Islet precursor cell (in vitro differentiated cells): Measurements from ENCODE around the gene HPCA.

ENCODE experiments used
- DNase-seq: peaks from one replicate; pipeline ENCODE4 v3.0.0-alpha.2; 2018

HPCA gene

GRCh38 chr1:32886004-32886827, at the start of gene HPCA:
TSS of gene HPCA (plus strand) at chr1:32886491. CDS start at chr1:32888899, 2,408 bp downstream.
- peak; percentile 90 for DNase-seq

- no peak for DNase-seq
Measured at GRCh38 chr1:32848354-32849063, 37.8 kb upstream of the HPCA start.

DNA sequence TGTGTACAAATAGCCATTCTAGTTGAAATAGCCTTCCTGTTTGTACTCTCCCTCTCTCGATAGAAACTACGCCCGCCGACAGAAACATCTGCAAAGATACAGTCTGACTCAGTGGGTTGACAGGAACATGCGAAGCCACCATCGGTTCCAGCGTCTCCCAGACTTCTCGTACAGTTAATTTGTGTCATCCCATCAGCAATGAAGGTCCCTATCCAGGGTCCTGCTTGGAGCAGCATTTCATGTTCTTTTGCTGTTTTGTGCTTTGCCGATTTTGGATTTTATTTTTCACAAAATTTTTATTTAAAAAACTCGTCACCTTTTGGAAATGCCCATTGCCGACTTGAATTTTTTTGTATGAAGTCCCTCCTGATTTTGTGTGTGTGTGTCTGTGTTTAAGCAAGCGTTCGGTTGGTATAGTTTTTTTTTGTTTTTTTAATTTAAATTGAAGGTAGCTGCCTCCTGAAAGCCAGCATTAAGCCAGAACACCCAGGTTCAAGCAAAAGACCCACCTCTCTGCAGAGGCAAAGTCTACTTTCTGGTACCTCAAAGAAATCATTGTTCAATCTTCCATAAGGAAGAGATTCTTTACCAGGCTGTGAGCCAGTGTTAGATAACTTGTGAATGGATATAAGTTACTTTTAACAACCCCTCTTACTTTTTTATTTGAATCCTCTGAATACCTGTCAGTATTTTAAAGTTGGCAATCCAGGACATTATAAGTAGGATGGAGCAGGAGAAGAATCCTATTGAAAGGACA, 30.3 kb upstream of the HPCA start:
- no peak for DNase-seq

DNA sequence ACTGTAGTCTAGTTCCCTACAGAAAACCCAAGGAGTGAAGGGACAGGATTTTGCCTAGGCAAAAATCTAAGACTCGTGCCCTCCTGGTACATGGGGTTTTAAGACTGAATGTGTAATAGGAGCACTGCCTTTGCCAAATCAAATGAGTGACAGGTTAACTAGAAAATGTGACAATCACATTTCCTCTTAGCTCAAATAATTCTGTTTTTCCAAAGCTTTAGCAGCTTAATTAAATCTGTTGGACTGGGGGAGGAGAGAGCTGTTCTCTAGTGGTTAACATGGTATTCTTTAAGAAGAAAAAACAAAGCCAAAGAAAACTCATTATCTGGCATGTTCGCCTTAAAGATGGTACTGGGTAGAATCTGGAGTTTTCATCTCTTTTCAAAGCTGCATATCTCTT, 28.2 kb upstream of the HPCA start:
- DNase-seq, result no peak

DNA sequence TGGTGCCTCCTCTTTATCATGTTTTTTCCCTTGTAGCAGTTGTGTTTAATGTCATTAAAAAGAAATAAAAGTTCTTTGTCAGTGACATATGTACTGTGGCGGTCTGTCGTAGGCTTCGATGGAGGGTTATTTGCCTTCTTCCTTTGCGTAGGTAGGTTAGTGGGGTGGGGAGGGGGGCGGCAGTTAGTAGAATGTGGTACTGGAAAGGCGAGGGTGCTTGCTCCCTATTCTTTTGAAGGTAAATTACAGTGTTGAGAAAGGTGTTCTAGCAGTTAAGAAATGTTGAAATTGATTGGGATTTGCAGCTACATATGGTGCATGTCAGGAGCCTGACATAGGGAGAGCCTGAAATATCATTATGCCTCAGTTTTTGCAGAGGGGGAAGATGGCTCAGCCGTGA, 27.5 kb upstream of the HPCA start:
- DNase-seq, result no peak

DNA sequence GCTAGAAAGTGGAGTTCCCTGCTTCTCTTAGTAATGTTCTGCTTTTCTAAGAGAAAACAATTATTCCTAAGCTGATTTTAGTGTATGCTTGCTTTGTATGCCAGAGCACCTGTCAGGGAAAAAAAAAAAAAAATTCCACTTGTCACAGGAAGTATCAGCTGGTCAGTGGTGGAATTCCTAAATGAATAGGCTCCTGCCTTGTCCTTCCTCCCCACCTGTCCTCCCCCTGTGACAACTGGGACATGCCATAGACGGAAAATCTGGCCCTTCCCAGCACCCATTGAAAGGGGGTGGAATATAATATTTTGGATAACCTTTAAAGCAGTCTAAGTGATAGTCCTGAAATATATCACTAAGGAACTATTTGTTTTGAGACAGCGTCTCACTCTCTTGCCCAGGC, 26.4 kb upstream of the HPCA start:
- DNase-seq, result no peak

GRCh38 chr1:32860566-32860965, 25.7 kb upstream of the HPCA start:
- DNase-seq, result no peak

GRCh38 chr1:32861904-32862695, 24.2 kb upstream of the HPCA start:
- no peak for DNase-seq

DNA sequence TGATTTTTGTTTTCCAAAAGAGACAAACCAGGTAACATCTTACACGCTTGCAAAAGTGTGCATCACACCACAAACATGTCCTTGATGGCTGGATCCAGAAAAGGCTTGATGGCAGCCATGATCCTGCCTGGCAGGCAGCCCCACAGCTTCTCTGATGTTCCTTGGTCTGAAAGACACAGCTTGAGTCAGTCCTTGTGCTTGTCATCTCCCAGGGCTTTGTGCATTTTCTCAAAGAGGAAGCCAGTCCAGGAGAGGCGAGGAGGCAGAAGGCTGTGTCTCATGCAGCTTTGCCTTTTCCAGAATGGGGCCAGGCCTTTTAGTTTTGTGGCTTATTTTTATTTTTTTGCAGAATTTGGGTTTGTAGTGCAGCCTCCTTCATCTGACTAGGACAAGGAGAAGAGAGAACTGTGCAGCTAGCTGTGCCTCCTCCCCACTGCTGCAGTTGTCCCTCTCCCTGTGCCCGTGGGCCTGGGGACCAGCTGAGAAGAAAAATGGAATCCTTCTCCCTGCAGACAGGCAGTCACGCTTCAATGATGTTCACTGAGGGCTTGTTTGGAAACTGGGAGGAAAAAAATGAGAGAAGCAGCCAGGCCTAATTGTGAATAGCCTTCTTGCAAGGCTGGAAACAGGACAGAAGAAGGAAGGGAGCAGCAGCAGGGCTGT, 22.9 kb upstream of the HPCA start:
- DNase-seq, result no peak

GRCh38 chr1:32863881-32864245, 22.4 kb upstream of the HPCA start:
- no peak for DNase-seq

- DNase-seq, result no peak
Measured at GRCh38 chr1:32864375-32865019, 21.8 kb upstream of the HPCA start.

GRCh38 chr1:32865639-32866405, 20.5 kb upstream of the HPCA start:
- no peak for DNase-seq

DNA sequence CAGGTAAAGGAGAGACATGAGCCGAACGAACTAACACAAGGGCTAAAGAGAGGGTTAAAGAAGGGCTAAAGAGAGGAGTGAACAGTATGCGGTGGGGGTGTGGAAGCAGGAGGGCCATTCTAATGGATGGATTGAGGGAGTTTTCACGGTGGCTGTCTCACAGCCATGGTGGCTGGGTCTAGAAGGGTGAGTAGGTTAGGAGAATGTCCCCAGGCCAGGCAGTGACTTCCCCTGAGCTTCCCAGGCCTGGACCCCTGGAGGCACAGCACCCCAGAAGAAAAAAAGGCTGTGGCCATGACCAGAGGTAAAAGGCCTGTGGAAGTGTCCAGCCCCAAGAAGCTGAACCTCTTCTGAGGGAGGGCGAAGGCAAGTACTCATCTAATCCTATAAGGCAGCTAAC, 19.1 kb upstream of the HPCA start:
- DNase-seq, result no peak

- DNase-seq, result no peak
Measured at GRCh38 chr1:32867671-32868070, 18.6 kb upstream of the HPCA start.

DNA sequence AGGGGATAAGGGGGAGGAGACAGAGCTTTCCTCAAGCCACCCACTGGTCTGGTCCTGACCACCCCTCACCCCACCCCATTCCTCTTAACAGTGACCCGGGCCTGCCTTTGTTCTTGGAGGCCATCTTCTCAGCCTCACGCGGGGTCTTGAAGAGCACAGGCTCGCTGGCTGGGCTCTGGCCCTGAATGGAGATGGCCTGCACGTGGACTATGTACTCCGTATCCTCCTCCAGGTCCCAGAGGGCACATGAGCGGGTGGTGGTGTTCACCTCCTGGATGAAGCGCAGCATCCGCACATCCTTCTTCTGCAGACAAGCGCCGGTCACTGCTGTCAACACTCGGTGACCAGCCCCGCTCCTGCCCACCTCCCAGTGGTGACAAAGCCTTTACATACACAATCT, 18.2 kb upstream of the HPCA start:
- no peak for DNase-seq

DNA sequence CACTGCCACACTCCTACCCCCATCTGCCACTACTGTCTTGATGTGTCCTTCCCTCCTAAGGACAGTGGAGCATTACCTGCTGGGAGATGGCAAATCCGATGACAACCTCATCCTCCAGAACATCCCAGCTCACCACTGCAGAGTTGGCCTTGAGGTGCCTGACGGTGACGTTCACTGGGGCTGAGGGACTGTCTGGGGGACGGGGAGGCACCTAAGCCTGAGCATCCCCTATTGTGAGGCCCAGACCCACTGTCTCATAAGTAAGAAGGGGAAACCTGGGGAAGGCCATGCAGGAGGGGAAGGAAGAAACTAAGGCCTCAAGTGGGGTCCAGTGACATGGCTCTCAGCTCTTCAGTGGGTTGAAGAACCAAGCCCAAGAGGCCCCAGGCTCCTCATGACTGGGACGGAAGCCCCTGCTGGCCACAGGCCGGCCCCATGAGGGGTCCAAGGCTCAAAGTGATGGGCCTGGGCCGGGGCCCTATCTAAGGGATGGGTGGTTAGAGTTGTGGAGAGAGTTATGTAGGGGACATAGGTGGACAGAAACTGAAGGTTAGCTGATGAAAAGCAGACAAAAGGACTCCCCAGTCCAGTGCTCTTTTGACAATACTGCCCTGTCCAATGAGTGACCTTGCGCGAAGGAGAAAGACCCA, 17.4 kb upstream of the HPCA start:
- DNase-seq, result no peak

- DNase-seq, result no peak
Measured at GRCh38 chr1:32869923-32870614, 16.2 kb upstream of the HPCA start.

DNA sequence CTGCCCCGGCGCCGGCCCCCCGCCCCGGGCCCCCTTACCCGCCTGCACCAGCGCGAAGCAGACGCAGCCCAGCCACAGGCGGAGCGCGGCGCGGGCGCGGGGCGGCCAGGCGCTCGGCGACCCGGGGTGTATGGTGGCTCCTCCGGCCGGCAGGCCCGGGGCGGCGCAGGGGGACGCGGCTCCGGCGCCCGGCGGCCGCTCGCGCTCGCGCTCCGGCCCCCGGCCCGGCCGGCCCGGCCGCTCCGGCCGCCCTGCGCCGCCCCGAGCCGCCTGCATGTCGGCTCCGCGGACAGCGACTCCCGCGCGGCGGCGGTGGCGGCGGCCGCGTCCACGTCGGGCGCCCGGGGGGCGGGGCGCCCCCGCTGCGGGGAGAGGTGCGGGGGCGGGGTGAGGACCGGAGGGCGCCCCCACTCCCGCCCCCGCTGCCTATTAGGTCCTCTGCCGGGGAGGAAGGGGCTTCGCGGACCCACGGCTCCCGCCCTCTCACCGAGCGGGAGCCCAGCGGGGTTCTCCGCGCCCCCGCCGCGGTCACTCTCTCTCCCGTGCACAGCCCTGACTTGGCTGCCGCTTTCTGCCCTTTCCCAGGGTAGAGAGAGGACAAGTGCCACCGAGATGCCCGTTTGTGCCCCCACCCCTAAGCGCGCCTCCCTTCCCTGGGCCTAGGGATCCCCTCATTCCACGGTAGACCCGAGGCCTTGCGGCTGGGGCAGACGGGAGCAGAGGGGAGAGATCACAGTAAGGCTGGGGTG, 15.5 kb upstream of the HPCA start, which contains the start of gene FNDC5:
TSS of gene FNDC5 (minus strand) at position 298 of the 749 bp plus-strand sequence.
- DNase-seq, result peak; percentile 75
